H9 (cell line): Measurements from ENCODE around the gene TEKT5. TPM values are rescaled to one million over a fixed set of nuclear protein-coding genes. Genes with fewer than 3 reads are reported as not detected.

ENCODE experiments used
- DNase-seq: peaks from one replicate; pipeline ENCODE4 v3.0.0-alpha.2; 2017
- H2AFZ ChIP-seq: one replicate; pipeline ENCODE4 v1.6.1; 2013; ENCODE audit warnings: mild to moderate bottlenecking, low read length, control low read depth, moderate library complexity
- H2AK5ac ChIP-seq: 2 replicates; pipeline ENCODE4 v1.6.1; 2013; ENCODE audit warnings: low read length, control low read depth, mixed read lengths; ENCODE audit not compliant: insufficient read length
- H2BK120ac ChIP-seq: one replicate; pipeline ENCODE4 v1.6.1; 2013; ENCODE audit warnings: low read depth, mild to moderate bottlenecking, low read length, control low read depth, inconsistent platforms; ENCODE audit not compliant: poor library complexity, severe bottlenecking
- H2BK12ac ChIP-seq: 2 replicates; pipeline ENCODE4 v1.6.1; 2013; ENCODE audit warnings: low read length, control low read depth, mixed read lengths, low read depth; ENCODE audit not compliant: insufficient read length
- H2BK15ac ChIP-seq: 2 replicates; pipeline ENCODE4 v1.6.1; 2013; ENCODE audit warnings: low read depth, low read length, control low read depth
- H2BK20ac ChIP-seq: one replicate; pipeline ENCODE4 v1.6.1; 2013; ENCODE audit warnings: low read depth, mild to moderate bottlenecking, low read length, control low read depth, inconsistent platforms; ENCODE audit not compliant: poor library complexity, severe bottlenecking
- H2BK5ac ChIP-seq: 2 replicates; pipeline ENCODE4 v1.6.1; 2013; ENCODE audit warnings: low read length, control low read depth, mixed read lengths; ENCODE audit not compliant: insufficient read length
- H3K14ac ChIP-seq: 2 replicates; pipeline ENCODE4 v1.6.1; 2013; ENCODE audit warnings: low read length, control low read depth; ENCODE audit not compliant: insufficient read depth
- H3K18ac ChIP-seq: 2 replicates; pipeline ENCODE4 v1.6.1; 2013; ENCODE audit warnings: low read depth, mild to moderate bottlenecking, mixed read lengths, low read length, control low read depth; ENCODE audit not compliant: insufficient read length
- H3K23ac ChIP-seq: 2 replicates; pipeline ENCODE4 v1.6.1; 2013; ENCODE audit warnings: low read length, control low read depth, mixed read lengths, low read depth; ENCODE audit not compliant: insufficient read length
- H3K23me2 ChIP-seq: 2 replicates; pipeline ENCODE4 v1.6.1; 2013; ENCODE audit warnings: low read depth, mild to moderate bottlenecking, mixed read lengths, low read length, control low read depth; ENCODE audit not compliant: insufficient read length, poor library complexity, severe bottlenecking
- H3K27ac ChIP-seq: 2 replicates; pipeline ENCODE4 v1.5.1; 2013; ENCODE audit warnings: low read length, control low read depth, mixed read lengths, low read depth; ENCODE audit not compliant: insufficient read length
- H3K27me3 ChIP-seq: 2 replicates; pipeline ENCODE4 v1.6.1; 2013; ENCODE audit warnings: low read length, control low read depth, inconsistent platforms; ENCODE audit not compliant: insufficient read depth
- H3K4ac ChIP-seq: 2 replicates; pipeline ENCODE4 v1.6.1; 2013; ENCODE audit warnings: low read depth, mild to moderate bottlenecking, control low read depth, inconsistent platforms, low read length, moderate library complexity
- H3K4me1 ChIP-seq: 2 replicates; pipeline ENCODE4 v1.6.1; 2013; ENCODE audit warnings: low read length, control low read depth, inconsistent platforms; ENCODE audit not compliant: insufficient read depth
- H3K4me2 ChIP-seq: 2 replicates; pipeline ENCODE4 v1.6.1; 2013; ENCODE audit warnings: low read length, control low read depth, mixed read lengths; ENCODE audit not compliant: insufficient read length, insufficient read depth
- H3K56ac ChIP-seq: 2 replicates; pipeline ENCODE4 v1.6.1; 2013; ENCODE audit warnings: low read depth, mild to moderate bottlenecking, mixed read lengths, low read length, control low read depth; ENCODE audit not compliant: insufficient read length
- H3K79me1 ChIP-seq: 2 replicates; pipeline ENCODE4 v1.6.1; 2013; ENCODE audit warnings: low read depth, mild to moderate bottlenecking, moderate library complexity, low read length, control low read depth, inconsistent platforms; ENCODE audit not compliant: insufficient read depth, poor library complexity, severe bottlenecking
- H3K79me2 ChIP-seq: 2 replicates; pipeline ENCODE4 v1.6.1; 2013; ENCODE audit warnings: low read length, control low read depth, inconsistent platforms; ENCODE audit not compliant: insufficient read depth
- H3K9ac ChIP-seq: 2 replicates; pipeline ENCODE4 v1.6.1; 2013; ENCODE audit warnings: low read length, control low read depth, mixed read lengths; ENCODE audit not compliant: insufficient read length; ENCODE audit errors: extremely low read depth
- H3K9me3 ChIP-seq: one replicate; pipeline ENCODE4 v1.6.1; 2013; ENCODE audit warnings: low read depth, low read length, inconsistent platforms; ENCODE audit not compliant: control insufficient read depth
- H3T11ph ChIP-seq: one replicate; pipeline ENCODE4 v1.6.1; 2013; ENCODE audit warnings: mild to moderate bottlenecking, low read length, control low read depth, inconsistent platforms
- H4K20me1 ChIP-seq: one replicate; pipeline ENCODE4 v1.6.1; 2013; ENCODE audit not compliant: control insufficient read depth, insufficient read length, insufficient read depth
- H4K5ac ChIP-seq: 2 replicates; pipeline ENCODE4 v1.6.1; 2013; ENCODE audit warnings: low read depth, mild to moderate bottlenecking, mixed read lengths, low read length, control low read depth; ENCODE audit not compliant: insufficient read length
- H4K8ac ChIP-seq: replicated peaks from 2 replicates; pipeline ENCODE4 v1.6.1; 2013; ENCODE audit warnings: low read length, control low read depth, mixed read lengths, low read depth; ENCODE audit not compliant: insufficient read length
- H4K91ac ChIP-seq: 2 replicates; pipeline ENCODE4 v1.6.1; 2013; ENCODE audit warnings: low read depth, mild to moderate bottlenecking, moderate library complexity, mixed read lengths, low read length, control low read depth; ENCODE audit not compliant: insufficient read length
- H3K27ac Mint-ChIP-seq, 3 experiments: 2 replicates in 2 of 3; 3 replicates in 1 of 3; pipeline ENCODE4 v1.8.0; 2020 to 2021; ENCODE audit warnings: mixed read lengths in 3 of 3, mild to moderate bottlenecking in 1 of 3, moderate library complexity in 1 of 3
- H3K27me3 Mint-ChIP-seq: 2 replicates; pipeline ENCODE4 v1.8.0; 2021; ENCODE audit warnings: low read depth, mild to moderate bottlenecking, moderate library complexity, mixed read lengths
- H3K36me3 Mint-ChIP-seq, 3 experiments: 2 replicates in 2 of 3; 3 replicates in 1 of 3; pipeline ENCODE4 v1.8.0; 2020 to 2021; ENCODE audit warnings: low read depth in 3 of 3, mixed read lengths in 3 of 3; ENCODE audit not compliant: insufficient read depth in 1 of 3
- H3K4me1 Mint-ChIP-seq, 2 experiments: 2 replicates each; pipeline ENCODE4 v1.8.0; 2020; ENCODE audit warnings: mixed read lengths in 2 of 2
- H3K4me3 Mint-ChIP-seq, 2 experiments: 2 replicates in 1 of 2; 3 replicates in 1 of 2; pipeline ENCODE4 v1.8.0; 2020 to 2021; ENCODE audit warnings: mild to moderate bottlenecking in 2 of 2, mixed read lengths in 2 of 2, moderate library complexity in 1 of 2
- H3K9me3 Mint-ChIP-seq, 2 experiments: 2 replicates in 1 of 2; 3 replicates in 1 of 2; pipeline ENCODE4 v1.8.0; 2020; ENCODE audit warnings: mild to moderate bottlenecking in 2 of 2, mixed read lengths in 2 of 2, moderate library complexity in 1 of 2
- WGBS: extraction: QIAGEN DNeasy Blood & Tissue Kit; methylation state at CpG from one replicate; pipeline ENCODE4 v1.1.7; 2013; ENCODE audit warnings: missing lambda C conversion rate, low lambda C conversion rate, mixed read lengths; ENCODE audit not compliant: insufficient read length; ENCODE audit errors: extremely low coverage; 5-methylcytosine and 5-hydroxymethylcytosine counted together
- total RNA-seq: library from RNA; stranded (reverse); gene quantifications from 2 replicates; pipeline ENCODE4 v1.2.1, GENCODE V29; 2021
- TF ChIP-seq, protein P1 (sequence below): fragments of 200-600 bp; sonication (generic); conservative IDR thresholded peaks from 3 replicates; pipeline ENCODE4 v1.8.0; 2021; ENCODE audit warnings: antibody characterized with exemption, mild to moderate bottlenecking

The TEKT5 gene
- total RNA-seq, 1 experiment from 2014 or later: 0.31 TPM

- H3T11ph ChIP-seq: no peak overlapping the region
- no peaks in the 10 kb centered on the region for H3K9me3 ChIP-seq
- H2AFZ ChIP-seq: no peak overlapping the region
- no peak for DNase-seq
- Mint-ChIP-seq H3K9me3 (peaks cover 4% of the 10 kb centered on the region in 2 experiments; a peak in 2 of 5 replicates), H3K4me1 (peaks cover 10 to 13% of the 10 kb centered on the region in 2 experiments), H3K27ac (no peak overlapping the region), H3K4me3 (no peak overlapping the region), H3K36me3 (no peaks in the 10 kb centered on the region), H3K27me3 (peaks cover 2% of the 10 kb centered on the region; the same call in 1 of the 2 replicates)
- no peak overlapping the region for H2AK5ac ChIP-seq
- H3K18ac ChIP-seq: no peak overlapping the region
- no peak overlapping the region for H2BK120ac ChIP-seq
- H4K91ac ChIP-seq: no peak overlapping the region
- no peak overlapping the region for H3K4ac ChIP-seq
- H3K23ac ChIP-seq: no peak overlapping the region
- H3K4me1 ChIP-seq: no peaks in the 10 kb centered on the region; the same call in 1 of the 2 replicates
- no peak overlapping the region for H4K5ac ChIP-seq
- H3K56ac ChIP-seq: no peak overlapping the region
- H3K79me1 ChIP-seq: no peaks in the 10 kb centered on the region
- no peak overlapping the region for H2BK5ac ChIP-seq
- H2BK20ac ChIP-seq: no peak overlapping the region
- TF ChIP-seq, protein P1, sequence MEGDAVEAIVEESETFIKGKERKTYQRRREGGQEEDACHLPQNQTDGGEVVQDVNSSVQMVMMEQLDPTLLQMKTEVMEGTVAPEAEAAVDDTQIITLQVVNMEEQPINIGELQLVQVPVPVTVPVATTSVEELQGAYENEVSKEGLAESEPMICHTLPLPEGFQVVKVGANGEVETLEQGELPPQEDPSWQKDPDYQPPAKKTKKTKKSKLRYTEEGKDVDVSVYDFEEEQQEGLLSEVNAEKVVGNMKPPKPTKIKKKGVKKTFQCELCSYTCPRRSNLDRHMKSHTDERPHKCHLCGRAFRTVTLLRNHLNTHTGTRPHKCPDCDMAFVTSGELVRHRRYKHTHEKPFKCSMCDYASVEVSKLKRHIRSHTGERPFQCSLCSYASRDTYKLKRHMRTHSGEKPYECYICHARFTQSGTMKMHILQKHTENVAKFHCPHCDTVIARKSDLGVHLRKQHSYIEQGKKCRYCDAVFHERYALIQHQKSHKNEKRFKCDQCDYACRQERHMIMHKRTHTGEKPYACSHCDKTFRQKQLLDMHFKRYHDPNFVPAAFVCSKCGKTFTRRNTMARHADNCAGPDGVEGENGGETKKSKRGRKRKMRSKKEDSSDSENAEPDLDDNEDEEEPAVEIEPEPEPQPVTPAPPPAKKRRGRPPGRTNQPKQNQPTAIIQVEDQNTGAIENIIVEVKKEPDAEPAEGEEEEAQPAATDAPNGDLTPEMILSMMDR: no peak
- H3K4me2 ChIP-seq: no peak overlapping the region
- no peak overlapping the region for H2BK15ac ChIP-seq
- no peak overlapping the region for H3K9ac ChIP-seq
- H3K27ac ChIP-seq: no peak overlapping the region
- no peaks in the 10 kb centered on the region for H4K20me1 ChIP-seq
- H3K23me2 ChIP-seq: no peaks in the 10 kb centered on the region
- no peak overlapping the region for H2BK12ac ChIP-seq
- no peak overlapping the region for H3K14ac ChIP-seq
- H3K79me2 ChIP-seq: no peaks in the 10 kb centered on the region
- no peak overlapping the region for H4K8ac ChIP-seq
- no CpG with 5 or more reads among the region's 5 CpGs for whole genome bisulfite sequencing
- no peaks in the 10 kb centered on the region for H3K27me3 ChIP-seq
Observed at GRCh38 chr16:10688726-10689125, 6.0 kb downstream of the TEKT5 start.
